NCI-H1436 treated with DMSO at 0.1 percent for 48 hours (cell line): ENCODE results near the gene RSAD1.

Source experiments
- DNase-seq: peaks from one replicate; lab custom pipeline; 2025; lab: John Stamatoyannopoulos, UW

The RSAD1 gene

DNA sequence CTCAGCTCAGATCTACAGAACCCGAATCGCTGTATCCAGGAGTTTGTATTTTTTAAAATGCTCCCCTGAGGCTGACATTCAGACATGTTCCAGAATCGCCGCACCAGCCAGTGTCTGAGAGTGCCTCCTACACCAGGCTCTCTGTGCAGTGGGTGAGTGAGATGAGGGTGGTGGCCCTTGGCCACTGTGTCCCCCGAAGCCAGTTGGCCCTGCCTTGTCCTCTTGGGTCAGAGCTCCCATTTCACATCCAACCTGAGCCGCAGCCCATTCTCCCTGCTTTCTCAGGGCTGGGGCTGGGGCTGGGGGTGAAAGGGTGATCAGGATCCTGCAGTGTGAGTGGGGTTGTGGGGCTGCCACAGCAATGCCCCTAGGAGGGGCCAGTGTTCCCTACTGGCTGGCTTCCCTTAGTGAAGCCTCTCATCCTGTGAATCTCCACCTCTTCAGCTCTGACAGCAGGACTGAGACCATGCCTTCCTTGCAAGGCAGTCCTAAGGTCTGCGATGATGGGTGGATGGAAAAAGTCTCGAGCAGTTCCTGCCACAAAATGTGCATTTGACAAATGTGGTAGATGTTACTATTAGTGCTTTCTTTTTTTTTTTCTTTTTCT is 16.7 kb downstream of the RSAD1 start:
- no peak for DNase-seq

DNA sequence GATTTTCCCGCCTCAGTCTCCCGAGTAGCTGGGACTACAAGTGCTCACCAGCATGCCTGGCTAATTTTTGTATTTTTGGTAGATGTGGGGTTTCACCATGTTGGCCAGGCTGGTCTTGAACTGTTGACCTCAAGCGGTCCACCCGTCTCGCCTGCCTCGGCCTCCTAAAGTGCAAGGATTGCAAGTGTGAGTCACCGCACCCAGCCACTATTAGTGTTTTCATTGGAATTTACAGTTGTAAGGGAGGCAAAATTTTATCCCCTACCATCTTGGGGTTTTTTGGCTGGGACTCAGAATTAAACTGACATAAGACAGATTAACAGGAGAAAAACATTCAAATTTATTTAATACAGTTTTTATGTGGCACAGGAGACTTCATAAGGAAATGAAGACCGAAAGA is 17.3 kb downstream of the RSAD1 start:
- no peak for DNase-seq

DNA sequence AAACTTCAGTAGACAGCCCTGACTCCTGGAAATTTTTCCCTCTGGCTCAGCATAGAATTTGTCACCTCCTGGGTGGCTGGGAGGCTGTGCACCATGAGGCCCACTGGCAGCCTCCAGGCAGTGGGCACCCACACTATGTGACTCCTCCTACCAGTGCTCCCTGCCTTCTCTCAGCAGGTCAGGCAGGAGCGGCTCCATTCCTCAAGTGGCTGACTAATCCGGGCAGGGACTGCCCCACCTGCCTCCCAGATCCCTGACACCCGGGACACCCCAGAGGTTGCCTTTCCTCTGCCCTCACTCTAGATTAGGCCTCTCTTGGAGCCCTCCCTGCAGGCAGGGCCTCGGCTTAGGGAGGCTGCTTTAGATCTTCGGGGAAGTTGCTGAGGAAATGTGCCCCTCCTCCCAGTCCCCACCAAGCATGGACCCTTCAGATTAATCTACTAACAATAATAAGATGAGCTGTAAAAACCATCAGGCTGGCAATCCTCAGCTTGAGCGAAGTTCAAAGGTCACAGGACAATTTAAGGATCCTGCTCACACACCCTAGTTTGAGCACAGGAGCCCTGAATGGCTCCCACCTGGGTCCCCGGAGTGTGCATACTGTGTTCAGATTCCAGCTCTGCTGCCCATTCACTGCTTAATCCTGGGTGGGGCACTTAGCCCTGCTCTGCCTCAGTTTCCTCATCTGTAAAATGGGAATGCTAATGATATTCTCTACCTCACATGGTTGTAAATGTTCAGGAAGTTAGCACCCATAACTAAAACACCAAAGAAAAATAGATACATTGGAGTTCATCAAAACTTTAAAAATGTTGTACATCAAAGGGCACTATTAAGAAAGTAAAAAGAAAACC is 19.6 kb downstream of the RSAD1 start:
- DNase-seq = no peak

DNA sequence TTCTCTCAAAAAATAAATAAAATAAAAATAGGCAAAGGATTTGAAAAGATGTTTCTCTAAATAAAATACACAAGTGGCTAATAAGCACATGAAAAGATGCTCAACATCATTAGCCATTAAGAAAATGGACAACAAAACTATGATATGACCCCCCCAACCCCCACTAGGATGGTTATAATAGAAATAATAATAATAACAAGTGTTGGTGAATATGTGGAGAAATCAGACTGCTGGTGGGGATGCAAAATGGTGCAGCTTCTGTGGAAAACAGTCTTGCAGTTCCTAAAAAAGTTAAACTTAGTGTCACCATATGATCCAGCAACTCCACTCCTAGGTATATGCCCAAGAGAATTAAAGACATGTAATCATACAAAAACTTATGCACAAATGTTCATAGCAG is 20.6 kb downstream of the RSAD1 start:
- DNase-seq = no peak

DNA sequence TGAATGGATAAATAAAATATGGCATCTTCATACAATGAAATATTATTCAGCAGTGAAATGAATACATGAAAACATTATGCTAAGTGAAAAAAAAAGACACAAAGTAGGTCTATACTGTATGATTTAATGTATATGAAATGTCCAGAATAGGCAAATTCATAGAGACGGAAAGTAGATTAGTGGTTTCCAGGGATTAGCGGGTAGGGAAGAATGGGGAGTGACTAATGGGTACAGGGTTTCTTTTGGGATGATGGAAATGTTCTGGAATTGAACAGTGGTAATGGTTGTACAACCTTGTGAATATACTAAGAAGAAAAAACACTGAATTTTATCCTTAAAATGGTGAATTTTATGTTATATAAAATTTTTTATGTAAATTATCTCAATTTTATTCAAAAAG is 21.1 kb downstream of the RSAD1 start:
- no peak for DNase-seq

DNA sequence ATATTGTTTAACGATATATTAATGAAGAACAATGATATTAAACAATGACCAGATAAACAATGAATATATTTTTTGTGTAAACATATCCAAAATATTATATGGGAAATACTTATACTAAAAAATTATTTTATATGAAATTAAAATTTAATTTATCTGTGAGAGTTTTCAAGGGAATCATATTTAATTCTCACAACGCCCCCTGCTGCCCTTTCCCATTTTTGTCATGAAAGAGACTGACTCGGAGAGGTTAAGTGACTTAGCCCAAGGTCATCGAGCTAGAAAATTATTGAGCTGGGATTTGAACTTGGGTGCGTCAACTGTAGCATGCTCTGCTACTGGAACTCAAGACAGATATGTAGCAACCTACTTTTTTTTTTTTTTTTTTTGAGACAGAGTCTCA is 22.4 kb downstream of the RSAD1 start:
- DNase-seq = no peak

DNA sequence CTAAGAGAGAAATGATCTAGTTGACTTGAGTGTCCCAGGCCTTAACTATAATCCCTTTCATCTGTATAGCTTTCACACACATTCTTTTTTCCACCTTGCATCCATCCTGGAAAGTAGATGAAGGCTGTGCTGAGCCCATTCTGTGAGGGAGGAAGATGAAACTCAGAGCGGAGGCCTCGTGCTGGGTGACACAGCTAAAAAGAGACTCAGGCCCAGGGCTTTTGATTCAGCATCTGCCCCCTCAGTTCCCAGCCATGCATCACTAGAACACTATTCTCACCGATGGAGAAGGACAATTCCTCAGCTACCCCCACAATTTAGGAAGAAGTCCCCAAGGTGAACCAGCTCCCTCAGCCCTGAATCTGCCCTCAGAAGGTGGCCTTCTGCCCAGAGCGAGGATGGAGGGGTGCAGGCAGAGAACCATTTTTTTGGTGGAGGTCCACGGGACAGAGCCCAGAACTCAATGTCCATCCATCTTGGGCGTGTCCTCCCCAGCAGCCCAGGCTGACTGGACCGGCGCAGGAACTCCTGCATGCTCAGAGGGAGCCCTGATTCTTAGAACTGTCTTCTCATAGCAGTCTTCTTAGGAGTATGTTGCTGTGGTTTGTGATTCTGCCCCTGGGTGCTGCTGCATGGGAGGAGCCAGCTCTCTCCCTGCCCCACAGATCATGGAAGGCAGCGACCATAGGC is 23.8 kb downstream of the RSAD1 start:
- DNase-seq = no peak

DNA sequence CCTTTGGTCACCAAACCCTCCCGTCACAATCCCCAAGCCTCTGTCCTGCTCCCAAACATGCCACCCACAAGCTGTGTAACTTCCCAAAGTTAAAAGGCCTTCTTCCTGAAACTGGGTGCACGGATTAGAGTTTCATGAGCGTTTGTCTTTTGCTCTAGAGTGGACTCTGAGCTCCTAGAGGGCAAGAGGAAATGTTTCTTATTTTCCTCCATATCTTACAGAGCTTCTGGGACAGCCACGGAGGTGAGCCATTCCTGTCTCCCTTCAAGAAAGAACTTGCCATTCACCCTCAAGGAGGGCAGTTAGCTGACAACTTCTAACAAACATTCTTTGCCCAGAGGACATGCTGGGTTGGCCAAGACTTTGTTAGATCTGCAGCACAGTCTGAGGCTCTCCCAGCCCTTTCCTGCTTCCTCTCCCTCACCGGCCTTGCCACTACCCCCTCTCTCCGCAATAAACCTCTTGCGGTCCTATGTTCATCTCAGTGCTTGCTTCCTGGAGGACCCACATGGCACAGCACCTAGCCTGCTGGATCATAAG is 27.0 kb downstream of the RSAD1 start:
- no peak for DNase-seq

DNA sequence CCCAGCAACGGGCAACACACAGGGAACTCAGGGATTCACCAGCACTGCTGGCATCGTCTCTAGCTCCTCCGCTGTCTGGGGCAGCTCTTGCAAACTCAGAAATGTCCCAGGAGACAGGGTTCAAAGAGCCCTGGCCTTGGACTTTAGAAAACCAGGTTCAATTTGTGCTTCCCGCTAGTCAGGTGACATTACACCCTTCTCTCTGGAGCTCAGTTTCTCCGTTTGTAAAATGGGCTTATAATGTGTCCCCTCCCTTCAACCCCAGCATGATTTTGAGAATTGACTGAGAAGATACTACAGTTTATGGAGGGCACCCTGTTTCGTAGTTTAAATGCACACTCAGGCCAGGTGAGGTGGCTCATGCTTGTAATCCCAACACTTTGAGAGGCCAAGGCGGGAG is 27.6 kb downstream of the RSAD1 start:
- no peak for DNase-seq

DNA sequence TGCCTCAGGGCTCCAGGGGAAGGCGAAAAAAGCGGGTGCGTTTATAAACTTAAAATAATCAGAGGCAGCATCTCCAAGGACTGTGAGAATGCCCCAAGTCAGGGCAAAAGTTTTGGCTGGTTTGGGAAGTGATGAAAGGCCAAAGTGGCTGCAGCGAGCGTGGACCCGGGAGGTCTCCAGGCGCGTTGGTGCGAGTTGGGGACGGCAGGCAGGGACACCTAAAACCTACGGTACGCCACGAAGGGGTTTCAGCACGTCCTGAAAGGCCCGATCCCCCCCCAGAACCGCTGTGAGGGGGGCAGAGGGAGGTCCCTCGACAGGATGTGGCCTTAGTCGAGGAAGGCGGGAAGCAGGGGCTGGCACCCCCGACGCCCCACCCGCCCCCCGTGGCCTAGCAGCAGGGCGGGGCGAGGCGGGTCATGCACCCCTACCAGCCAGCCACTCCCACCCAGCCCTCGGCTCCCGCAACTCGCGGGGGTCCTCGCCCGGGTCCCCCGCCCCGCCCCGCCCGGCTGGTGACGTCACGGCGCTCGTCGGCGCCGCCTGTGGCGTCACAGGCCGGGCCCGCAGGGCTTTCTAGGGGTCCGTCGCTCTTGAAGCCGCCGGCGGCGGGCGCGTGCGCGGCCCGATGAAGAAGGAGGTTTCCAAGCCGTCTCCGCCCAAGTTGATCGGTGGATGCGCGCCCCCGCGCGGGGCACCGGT is 29.4 kb downstream of the RSAD1 start, which contains the start of gene MYCBPAP:
MYCBPAP (plus strand) TSS at position 569 of the 702 bp plus-strand sequence. CDS start 236 bp downstream, outside the sequence.
- DNase-seq = no peak

DNA sequence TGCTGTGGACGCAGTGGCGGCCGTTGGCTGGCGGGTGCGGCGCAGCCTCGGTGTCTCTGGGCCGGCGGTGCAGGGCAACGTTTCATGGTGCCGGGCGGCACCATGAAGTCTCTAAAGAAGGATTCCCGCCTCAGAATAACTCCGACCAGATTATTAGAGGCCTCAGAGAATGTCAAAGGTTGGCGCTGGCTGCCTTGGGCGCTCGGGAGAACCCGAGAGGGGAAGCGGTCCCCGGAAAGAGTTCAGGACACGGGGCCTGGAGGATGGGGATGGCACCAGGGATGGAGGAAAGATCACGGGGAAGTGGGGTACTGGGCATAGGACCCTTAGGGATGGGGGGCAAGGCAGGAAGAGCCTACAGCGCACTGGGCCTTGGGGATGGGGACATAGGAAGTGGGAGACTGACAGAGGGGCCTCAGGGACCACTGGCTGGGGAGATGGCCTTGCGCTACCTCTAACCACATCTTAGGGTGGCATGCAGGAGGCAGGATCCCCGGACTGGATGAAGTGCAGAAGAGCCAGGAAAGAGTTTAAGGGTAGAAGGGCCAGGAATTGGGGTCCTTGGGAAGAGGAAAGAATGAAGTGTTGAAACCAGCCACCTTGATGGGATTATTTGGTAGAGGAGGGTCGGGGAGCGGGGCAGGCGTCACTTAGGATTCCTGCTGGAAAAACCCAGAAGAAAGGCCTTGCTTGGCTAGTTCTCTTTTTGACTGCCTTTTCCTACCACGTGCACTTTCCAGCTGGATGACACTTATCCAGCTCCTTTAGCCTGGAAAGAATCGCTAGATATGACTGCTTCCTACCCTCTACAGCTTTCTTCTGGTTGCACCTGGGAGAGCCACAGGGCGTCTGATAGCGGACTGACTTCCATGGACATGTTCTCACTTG is 30.2 kb downstream of the RSAD1 start:
- no peak for DNase-seq

DNA sequence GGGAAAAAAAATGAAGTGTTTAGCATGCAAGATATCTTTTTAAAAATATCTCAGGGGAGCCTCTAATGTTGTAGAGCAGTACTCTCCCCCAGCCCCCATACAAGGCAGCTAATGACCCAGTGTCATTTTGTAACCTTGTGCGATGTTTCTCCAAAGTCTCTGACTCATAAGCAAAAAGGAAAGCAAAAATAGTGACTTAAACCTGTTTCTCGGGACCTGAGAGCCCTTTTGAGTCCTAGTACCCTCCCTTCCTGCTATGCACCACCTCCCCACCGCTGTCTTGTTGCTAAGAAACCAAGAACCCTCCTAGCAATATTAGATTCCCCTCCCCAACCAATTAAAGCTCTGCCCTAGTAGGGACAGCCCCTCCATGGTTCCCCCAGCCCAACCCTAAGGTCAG is 32.4 kb downstream of the RSAD1 start:
- no peak for DNase-seq

DNA sequence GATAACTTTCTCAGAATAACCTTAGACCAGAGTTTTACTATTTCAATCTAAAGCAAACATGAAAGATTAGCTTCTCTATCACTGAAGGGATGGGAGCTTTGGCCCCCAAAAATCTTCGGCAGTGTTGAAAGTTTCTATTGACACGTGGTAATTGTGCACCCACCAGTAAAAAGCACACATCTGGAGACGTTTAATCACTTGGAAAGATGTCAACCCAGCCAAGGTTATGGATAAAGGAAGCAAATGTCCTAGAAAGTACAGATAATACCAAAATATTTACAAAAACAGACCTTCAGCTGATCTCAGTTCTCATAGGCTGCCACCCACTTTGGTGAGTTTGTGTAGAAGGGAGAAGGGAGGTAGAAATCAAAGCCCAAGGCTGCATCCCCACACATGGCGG is 34.8 kb downstream of the RSAD1 start:
- DNase-seq = no peak

DNA sequence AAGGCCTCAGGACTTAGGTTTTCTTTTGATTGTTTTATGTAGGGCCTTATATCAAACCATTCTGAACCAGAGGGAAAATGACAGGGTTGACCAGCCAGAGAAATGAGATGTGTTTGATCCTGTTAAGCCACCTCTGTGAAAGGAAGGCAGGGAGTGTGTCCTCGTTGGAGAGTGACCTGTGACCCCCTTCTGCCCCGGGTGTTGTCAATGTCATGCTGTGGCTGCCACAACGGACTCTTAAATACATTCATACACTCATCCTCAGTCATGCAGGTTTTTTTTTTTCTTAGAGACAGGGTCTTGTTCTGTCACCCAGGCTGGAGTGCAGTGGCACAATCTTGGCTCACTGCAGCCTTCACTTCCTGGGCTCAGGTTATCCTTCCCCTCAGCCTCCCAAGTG is 35.7 kb downstream of the RSAD1 start:
- no peak for DNase-seq

DNA sequence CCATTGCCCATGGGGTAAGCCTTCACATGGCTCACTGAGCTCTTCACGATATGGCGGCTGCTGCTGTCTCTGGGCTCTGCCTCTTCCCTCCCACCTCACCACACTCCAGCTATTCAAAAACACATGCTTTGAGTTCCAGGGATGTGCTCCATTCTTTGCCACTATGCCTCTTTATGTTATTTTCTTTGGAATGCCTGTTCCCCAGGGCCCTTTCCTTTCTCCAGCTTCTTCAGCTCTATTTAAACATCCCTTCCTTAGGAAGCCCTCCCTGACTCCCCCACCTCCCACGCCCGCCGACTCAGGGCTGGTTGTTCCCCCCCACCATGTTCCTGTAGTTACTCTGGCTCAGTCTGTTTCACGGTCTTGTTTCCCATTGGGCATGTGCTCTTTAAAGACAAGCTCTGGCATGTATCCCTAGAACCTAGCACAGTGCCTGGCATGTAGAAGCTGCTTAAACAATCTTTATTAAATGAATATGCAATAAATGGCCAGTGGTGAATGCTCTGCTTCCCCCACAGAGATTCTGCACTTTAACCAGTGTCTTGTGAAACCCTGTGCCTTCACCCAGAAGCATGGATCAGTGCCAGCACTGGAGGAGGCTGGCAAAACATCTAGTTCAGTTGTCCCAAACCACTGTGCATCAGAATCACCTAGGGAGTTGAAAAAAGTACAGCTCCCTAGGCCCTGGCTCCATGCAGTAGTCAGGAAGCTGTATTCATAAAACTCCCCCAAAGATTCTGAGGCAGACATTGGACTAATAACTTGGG is 36.5 kb downstream of the RSAD1 start:
- no peak for DNase-seq

DNA sequence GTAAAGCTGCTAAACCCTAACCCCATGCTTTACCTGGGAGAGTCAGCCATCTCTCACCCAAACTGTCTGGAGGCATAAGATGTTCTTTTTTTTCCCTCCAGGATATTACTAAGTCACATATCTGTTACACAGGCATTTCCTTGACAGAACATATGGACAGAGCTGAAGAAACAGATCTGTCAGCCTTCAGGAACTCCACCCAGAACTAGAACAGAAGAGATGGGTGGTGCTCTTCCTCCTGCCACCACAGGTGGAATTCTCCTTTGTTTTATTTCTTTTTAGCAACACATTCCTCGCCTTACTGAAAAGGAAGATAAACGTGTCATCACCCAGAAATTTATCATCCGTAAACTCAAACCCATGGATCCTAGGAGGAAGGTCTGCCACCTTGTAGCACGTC is 38.4 kb downstream of the RSAD1 start:
- DNase-seq = no peak

DNA sequence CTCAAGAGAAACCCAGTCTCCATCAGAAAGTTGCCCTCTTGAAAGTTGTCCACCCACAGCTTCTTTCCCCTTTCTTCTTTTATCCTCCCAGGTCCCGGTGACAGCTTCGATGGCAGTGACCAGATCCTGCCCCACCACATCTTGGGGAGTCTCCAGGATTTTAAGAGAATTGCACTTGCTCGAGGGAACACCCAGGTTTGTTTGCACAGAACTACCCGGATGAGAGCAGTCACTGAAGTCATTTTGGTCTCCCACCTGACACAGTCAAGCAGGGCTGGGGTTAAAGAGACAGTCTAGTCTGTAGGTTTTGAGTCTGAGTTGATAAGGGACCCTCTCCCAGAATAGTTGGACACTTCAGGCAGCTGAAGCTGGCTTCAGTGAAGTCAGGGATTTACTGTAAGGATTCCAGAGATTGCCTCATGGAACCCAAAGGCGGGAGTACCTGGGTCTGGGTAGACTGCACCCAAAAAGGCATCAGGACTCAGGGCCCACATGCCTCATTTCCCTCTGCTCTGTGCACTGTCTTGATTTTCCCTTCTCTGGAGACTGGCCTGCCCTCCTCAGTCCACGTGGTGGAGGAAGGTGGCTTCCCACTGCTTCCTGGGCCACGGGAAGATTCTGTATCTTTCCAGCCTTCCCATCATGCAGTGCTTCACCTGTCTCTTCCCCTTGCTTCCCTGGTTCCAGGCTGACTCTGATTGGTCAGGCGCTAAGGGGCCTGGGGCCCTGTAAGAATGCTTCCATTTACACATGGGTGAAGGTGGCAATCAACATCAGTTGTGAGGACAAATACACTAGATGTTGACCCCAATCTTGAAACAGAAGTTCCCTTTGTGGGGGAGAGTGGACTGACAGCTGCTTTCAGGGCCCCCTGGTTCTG is 39.1 kb downstream of the RSAD1 start:
- no peak for DNase-seq

DNA sequence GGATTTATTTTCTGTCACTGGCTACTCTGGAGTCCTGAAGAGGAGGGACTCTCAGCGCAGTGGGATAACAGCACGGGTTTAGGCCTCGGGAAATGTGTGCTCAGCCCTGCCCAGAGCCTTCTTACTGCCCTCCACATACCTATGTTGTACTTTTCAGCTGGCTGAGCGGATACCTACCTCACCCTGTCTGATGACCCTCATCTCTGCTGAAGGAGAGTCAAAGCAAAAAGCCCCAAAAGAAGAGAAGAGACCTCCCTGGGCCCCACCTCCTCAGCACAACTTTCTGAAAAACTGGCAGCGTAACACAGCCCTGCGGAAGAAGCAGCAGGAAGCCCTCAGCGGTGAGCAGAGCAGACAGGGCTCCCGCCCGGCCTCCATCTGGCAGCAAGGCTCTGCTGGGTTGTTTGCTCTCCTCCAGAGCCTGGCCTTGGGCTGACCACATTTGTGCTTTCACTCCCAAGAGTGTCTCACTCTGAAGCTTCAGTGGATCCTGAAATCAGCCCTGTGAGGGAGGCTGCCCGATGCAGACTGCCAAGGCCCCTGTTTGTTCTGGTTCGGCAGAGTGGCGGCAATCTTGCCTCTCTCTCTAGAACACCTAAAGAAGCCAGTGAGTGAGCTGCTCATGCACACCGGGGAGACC is 39.8 kb downstream of the RSAD1 start:
- DNase-seq = no peak
